Measurements from ENCODE around the gene OMP. TPM values are rescaled to one million over a fixed set of nuclear protein-coding genes. Genes with fewer than 3 reads are reported as not detected.

OMP gene, protein sequence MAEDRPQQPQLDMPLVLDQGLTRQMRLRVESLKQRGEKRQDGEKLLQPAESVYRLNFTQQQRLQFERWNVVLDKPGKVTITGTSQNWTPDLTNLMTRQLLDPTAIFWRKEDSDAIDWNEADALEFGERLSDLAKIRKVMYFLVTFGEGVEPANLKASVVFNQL
- total RNA-seq = 0.56 TPM in 1 of 2 replicates, not detected in the other

GRCh38 chr11:77102246-77103210 is at the start of gene OMP:
TSS of gene OMP (plus strand) at chr11:77102840. CDS start at chr11:77102840, 0 bp downstream.

DNA sequence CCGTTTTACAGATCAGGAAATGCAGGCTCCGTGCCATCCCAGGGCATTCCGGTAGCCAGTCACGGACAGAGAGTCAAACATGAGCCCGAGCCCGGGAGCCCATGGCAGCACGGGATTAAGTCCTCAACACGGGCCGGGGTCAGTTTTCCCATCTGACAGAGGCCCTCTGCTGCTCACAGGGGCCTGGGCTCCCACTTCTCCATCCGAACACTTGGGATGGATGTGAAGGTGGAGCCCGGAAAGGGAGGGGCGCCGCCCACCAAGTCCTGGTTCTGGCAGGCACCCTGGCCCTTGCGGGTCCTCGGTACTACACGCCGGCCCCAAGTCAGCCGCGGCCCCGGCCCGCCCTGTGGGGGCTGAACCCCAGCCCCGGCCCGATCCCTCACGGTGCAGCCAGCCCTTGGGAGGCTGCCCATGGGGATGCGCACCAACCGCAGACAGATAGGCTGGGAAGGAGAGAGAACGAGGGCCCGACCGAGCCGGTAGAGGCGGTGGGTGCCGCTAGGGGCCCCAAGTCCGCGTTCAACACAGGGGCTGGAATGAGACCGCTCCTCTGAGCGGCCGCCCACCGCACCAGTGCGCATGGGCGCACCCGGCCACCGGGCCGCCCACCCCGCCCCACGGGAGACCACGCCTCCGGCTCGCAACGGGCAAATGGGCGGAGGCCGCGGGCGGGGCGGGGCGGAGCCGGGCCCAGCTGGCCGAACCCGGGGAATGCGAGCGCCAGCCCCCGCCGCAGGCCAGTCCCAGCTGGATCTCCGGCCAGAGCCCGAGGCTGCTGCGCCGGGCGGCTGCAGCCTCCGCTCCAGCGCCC is 36.2 kb upstream of the OMP start, which contains the start of gene CAPN5:
TSS of gene CAPN5 (plus strand) at position 743 of the 814 bp plus-strand sequence. CDS start 17,916 bp downstream, outside the sequence.

DNA sequence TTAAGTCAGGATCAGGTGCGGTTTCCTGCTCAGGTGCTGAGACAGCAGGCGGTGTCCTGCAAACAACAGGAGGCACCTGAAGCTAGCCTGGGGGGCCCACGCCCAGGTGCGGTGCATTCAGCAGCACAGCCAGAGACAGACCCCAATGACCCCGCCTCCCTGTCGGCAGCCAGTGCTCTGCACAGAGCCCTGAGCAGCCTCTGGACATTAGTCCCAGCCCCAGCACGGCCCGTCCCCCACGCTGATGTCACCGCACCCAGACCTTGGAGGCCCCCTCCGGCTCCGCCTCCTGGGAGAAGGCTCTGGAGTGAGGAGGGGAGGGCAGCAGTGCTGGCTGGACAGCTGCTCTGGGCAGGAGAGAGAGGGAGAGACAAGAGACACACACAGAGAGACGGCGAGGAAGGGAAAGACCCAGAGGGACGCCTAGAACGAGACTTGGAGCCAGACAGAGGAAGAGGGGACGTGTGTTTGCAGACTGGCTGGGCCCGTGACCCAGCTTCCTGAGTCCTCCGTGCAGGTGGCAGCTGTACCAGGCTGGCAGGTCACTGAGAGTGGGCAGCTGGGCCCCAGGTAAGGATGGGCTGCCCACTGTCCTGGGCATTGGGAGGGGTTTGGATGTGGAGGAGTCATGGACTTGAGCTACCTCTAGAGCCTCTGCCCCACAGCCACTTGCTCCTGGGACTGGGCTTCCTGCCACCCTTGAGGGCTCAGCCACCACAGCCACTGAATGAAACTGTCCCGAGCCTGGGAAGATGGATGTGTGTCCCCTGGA is 25.5 kb downstream of the OMP start, which contains the start of gene MYO7A:
TSS of gene MYO7A (plus strand) at position 327 of the 772 bp plus-strand sequence. CDS start 2,389 bp downstream, outside the sequence.

Other genes starting within 250 kb of the OMP start
- 6.2 and 18.8 TPM in 2 replicates for gene ACER3, start 241.9 kb upstream of the OMP start, total RNA-seq
- not detected in 2 replicates for gene B3GNT6, start 68.4 kb upstream of the OMP start, total RNA-seq
- gene CAPN5, start 35.9 kb upstream of the OMP start, total RNA-seq = 10.4 and 12.5 TPM in 2 replicates
- gene MYO7A, start 25.4 kb downstream of the OMP start, total RNA-seq = under 0.01 TPM in 2 replicates
- gene GDPD4, start 198.8 kb downstream of the OMP start, total RNA-seq = not detected in 2 replicates